HEK293 (cell line): ENCODE data around the gene CTSO.

ENCODE experiments used
- CTCF ChIA-PET: fragments of 350-600 bp; formaldehyde crosslinking; extraction: SDS; loops from one replicate; lab custom pipeline; 2021; ENCODE audit warnings: antibody characterized with exemption; lab: Yijun Ruan, JAX
- POLR2A ChIA-PET: fragments of 300-600 bp; formaldehyde crosslinking; extraction: SDS; loops from one replicate; lab custom pipeline; 2020; ENCODE audit warnings: antibody characterized with exemption, inconsistent platforms; lab: Yijun Ruan, JAX
- H3K27ac ChIP-seq: fragments of 200-500 bp; sonication (Bioruptor generic); 2 replicates; pipeline ENCODE4 v1.5.1; 2014; ENCODE audit warnings: low read depth, low read length, control low read depth, inconsistent platforms; ENCODE audit errors: extremely low read depth
- H3K36me3 ChIP-seq, 2 experiments: fragments of 200-500 bp in 1 of 2; sonication (Bioruptor generic) in 1 of 2; 1 replicate in 1 of 2; 2 replicates in 1 of 2; pipeline ENCODE4 v1.5.1; 2014 to 2017; ENCODE audit warnings: inconsistent platforms in 2 of 2, low read length in 2 of 2; ENCODE audit not compliant: control insufficient read depth in 2 of 2, insufficient read depth in 1 of 2
- H3K4me1 ChIP-seq: fragments of 200-500 bp; sonication (Bioruptor generic); 2 replicates; pipeline ENCODE4 v1.5.1; 2014; ENCODE audit warnings: mild to moderate bottlenecking, low read length, inconsistent platforms; ENCODE audit not compliant: control insufficient read depth, insufficient read depth
- H3K4me3 ChIP-seq: 2 replicates; pipeline ENCODE4 v1.5.1; 2011; ENCODE audit warnings: low read depth, mild to moderate bottlenecking, control low read depth, low read length, moderate library complexity
- H3K9me3 ChIP-seq: fragments of 200-500 bp; sonication (Bioruptor generic); 2 replicates; pipeline ENCODE4 v1.5.1; 2014; ENCODE audit warnings: low read depth, low read length, inconsistent platforms; ENCODE audit not compliant: control insufficient read depth, insufficient read depth
- GLIS2 ChIP-seq: fragments of 450-650 bp; formaldehyde crosslinking; IDR thresholded peaks from 2 replicates; pipeline ENCODE4 v1.5.1; 2016; ENCODE audit warnings: missing biosample characterization, missing genetic modification characterization
- PATZ1 ChIP-seq: fragments of 450-650 bp; formaldehyde crosslinking; IDR thresholded peaks from 2 replicates; pipeline ENCODE4 v1.5.1; 2016; ENCODE audit warnings: missing biosample characterization, missing genetic modification characterization
- PRDM1 ChIP-seq: fragments of 450-650 bp; formaldehyde crosslinking; IDR thresholded peaks from 2 replicates; pipeline ENCODE4; 2016; ENCODE audit warnings: missing biosample characterization, missing genetic modification characterization
- ZBTB17 ChIP-seq: fragments of 450-650 bp; formaldehyde crosslinking; IDR thresholded peaks from 2 replicates; pipeline ENCODE4 v1.5.1; 2016; ENCODE audit warnings: missing biosample characterization, missing genetic modification characterization
- ZBTB48 ChIP-seq: fragments of 450-650 bp; formaldehyde crosslinking; IDR thresholded peaks from 2 replicates; pipeline ENCODE4 v1.5.1; 2016; ENCODE audit warnings: missing biosample characterization, missing genetic modification characterization
- ZFP69B ChIP-seq: fragments of 450-650 bp; formaldehyde crosslinking; IDR thresholded peaks from 2 replicates; pipeline ENCODE4 v1.5.1; 2016; ENCODE audit warnings: missing biosample characterization, missing genetic modification characterization
- ZIC2 ChIP-seq: fragments of 450-650 bp; formaldehyde crosslinking; IDR thresholded peaks from 2 replicates; pipeline ENCODE4 v1.5.1; 2016; ENCODE audit warnings: missing biosample characterization, missing genetic modification characterization
- ZNF133 ChIP-seq: fragments of 450-650 bp; formaldehyde crosslinking; IDR thresholded peaks from 2 replicates; pipeline ENCODE4 v1.5.1; 2016; ENCODE audit warnings: missing biosample characterization, missing genetic modification characterization
- ZNF221 ChIP-seq: fragments of 450-650 bp; formaldehyde crosslinking; IDR thresholded peaks from 2 replicates; pipeline ENCODE4 v1.5.1; 2017; ENCODE audit warnings: missing biosample characterization, missing genetic modification characterization, borderline replicate concordance
- ZNF280C ChIP-seq: fragments of 450-650 bp; formaldehyde crosslinking; IDR thresholded peaks from 2 replicates; pipeline ENCODE4 v1.5.1; 2016; ENCODE audit warnings: missing biosample characterization, missing genetic modification characterization
- ZNF341 ChIP-seq: fragments of 450-650 bp; formaldehyde crosslinking; IDR thresholded peaks from 2 replicates; pipeline ENCODE4; 2016; ENCODE audit warnings: low read depth, missing biosample characterization, missing genetic modification characterization
- ZNF394 ChIP-seq: fragments of 450-650 bp; formaldehyde crosslinking; IDR thresholded peaks from 2 replicates; pipeline ENCODE4 v1.5.1; 2016; ENCODE audit warnings: missing biosample characterization, missing genetic modification characterization, mild to moderate bottlenecking, moderate library complexity, borderline replicate concordance
- ZNF513 ChIP-seq: fragments of 450-650 bp; IDR thresholded peaks from 2 replicates; pipeline ENCODE4 v1.5.1; 2018; ENCODE audit warnings: missing biosample characterization, missing genetic modification characterization
- ZNF514 ChIP-seq: fragments of 450-650 bp; formaldehyde crosslinking; IDR thresholded peaks from 2 replicates; pipeline ENCODE4 v1.5.1; 2016; ENCODE audit warnings: missing biosample characterization, missing genetic modification characterization
- ZNF518A ChIP-seq: fragments of 450-650 bp; formaldehyde crosslinking; conservative IDR thresholded peaks from 2 replicates; pipeline ENCODE4 v1.5.1; 2016; ENCODE audit warnings: low read depth, missing biosample characterization, missing genetic modification characterization
- ZNF560 ChIP-seq: fragments of 450-650 bp; formaldehyde crosslinking; IDR thresholded peaks from 2 replicates; pipeline ENCODE4 v1.5.1; 2017; ENCODE audit warnings: missing biosample characterization, missing genetic modification characterization, borderline replicate concordance
- ZNF704 ChIP-seq: fragments of 450-650 bp; formaldehyde crosslinking; IDR thresholded peaks from 2 replicates; pipeline ENCODE4 v1.5.1; 2016; ENCODE audit warnings: missing biosample characterization, missing genetic modification characterization
- ZNF747 ChIP-seq: fragments of 450-650 bp; formaldehyde crosslinking; IDR thresholded peaks from 2 replicates; pipeline ENCODE4 v1.5.1; 2016; ENCODE audit warnings: missing biosample characterization, missing genetic modification characterization

CTSO gene

GRCh38 chr4:155911905-155912304, 41.8 kb downstream of the CTSO start:
- peaks cover 11% of the 10 kb centered on the region; the same call in 1 of the 2 replicates for H3K4me1 ChIP-seq
- H3K27ac ChIP-seq, result no peak overlapping the region
- CTCF ChIA-PET, result interaction anchor here (0.6 to 1.0 kb wide), 3 partner anchors 41 to 103 kb away, joined by 3 to 6 read pairs (median 5); no protein-coding TSS in a partner anchor
- POLR2A ChIA-PET, result no interaction called here
- no peaks in the 10 kb centered on the region for H3K36me3 ChIP-seq
- no peaks in the 10 kb centered on the region for H3K9me3 ChIP-seq
- no peak overlapping the region for H3K4me3 ChIP-seq
- no peak for TF ChIP-seq ZFP69B (tag by site-specific recombination)
- no peak for TF ChIP-seq ZNF133 (tag by site-specific recombination)
- TF ChIP-seq ZNF341 (tag by site-specific recombination), result no peak
- TF ChIP-seq GLIS2 (tag by site-specific recombination), result no peak
- TF ChIP-seq ZNF704 (tag by site-specific recombination), result no peak
- TF ChIP-seq ZNF394 (tag by site-specific recombination), result no peak
- TF ChIP-seq ZNF514 (tag by site-specific recombination), result no peak
- TF ChIP-seq PATZ1 (tag by site-specific recombination), result no peak
- TF ChIP-seq PRDM1 (tag by site-specific recombination), result no peak
- TF ChIP-seq ZBTB48 (tag by site-specific recombination), result no peak
- TF ChIP-seq ZNF221 (tag by site-specific recombination), result no peak
- TF ChIP-seq ZNF513, result no peak
- TF ChIP-seq ZNF747 (tag by site-specific recombination), result no peak
- TF ChIP-seq ZNF560 (tag by site-specific recombination), result no peak
- TF ChIP-seq ZNF518A (tag by site-specific recombination), result no peak
- no peak for TF ChIP-seq ZNF280C
- TF ChIP-seq ZBTB17 (tag by site-specific recombination), result no peak
- TF ChIP-seq ZIC2 (tag by site-specific recombination), result no peak
